ENCODE data around the gene POLR3H.

GRCh38 chr22:41528938-41529561, 15.2 kb downstream of the POLR3H start:
- no peak for TF ChIP-seq GATA2 (IDR thresholded peaks at IDR 0.05; ENCODE audit: insufficient read depth, insufficient read length, low read depth, low read length)
- TF ChIP-seq, protein P1, sequence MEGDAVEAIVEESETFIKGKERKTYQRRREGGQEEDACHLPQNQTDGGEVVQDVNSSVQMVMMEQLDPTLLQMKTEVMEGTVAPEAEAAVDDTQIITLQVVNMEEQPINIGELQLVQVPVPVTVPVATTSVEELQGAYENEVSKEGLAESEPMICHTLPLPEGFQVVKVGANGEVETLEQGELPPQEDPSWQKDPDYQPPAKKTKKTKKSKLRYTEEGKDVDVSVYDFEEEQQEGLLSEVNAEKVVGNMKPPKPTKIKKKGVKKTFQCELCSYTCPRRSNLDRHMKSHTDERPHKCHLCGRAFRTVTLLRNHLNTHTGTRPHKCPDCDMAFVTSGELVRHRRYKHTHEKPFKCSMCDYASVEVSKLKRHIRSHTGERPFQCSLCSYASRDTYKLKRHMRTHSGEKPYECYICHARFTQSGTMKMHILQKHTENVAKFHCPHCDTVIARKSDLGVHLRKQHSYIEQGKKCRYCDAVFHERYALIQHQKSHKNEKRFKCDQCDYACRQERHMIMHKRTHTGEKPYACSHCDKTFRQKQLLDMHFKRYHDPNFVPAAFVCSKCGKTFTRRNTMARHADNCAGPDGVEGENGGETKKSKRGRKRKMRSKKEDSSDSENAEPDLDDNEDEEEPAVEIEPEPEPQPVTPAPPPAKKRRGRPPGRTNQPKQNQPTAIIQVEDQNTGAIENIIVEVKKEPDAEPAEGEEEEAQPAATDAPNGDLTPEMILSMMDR (IDR thresholded peaks at IDR 0.05; ENCODE audit: extremely low read depth in 1 of 2, insufficient read depth in 1 of 2, low read depth in 1 of 2, low read length in 2 of 2): no peak

Data from endothelial cell of umbilical vein (primary cell).